ENCODE measurements around the gene LRRC73. TPM values are rescaled to one million over a fixed set of nuclear protein-coding genes. Genes with fewer than 3 reads are reported as not detected.

LRRC73 gene
- total and polyA plus RNA-seq, 2 of the 8 experiments (the other 6 are each of a cell fraction or from before 2014, with no cell fraction given): 0.24 to 0.26 TPM

DNA sequence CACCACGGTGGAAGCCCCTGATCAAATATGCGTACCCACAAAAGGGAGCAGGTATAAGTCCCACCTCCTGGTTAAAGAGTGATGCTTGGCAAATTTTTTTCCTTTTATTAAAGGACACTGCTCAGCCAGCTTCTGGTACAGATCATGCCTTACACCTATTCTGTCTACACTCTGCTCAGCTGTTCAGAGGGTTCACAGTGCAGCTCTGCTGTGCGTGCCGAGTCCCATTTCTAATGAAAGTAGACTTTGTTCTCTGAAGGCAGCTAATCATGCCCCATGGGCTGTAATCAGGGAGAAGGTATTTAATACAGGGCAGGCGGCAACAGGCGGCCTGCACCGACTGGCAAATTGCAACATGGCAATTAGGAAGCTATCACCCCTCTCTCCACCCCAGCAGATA, 16.3 kb downstream of the LRRC73 start (continued):
- TF ChIP-seq, protein P1, sequence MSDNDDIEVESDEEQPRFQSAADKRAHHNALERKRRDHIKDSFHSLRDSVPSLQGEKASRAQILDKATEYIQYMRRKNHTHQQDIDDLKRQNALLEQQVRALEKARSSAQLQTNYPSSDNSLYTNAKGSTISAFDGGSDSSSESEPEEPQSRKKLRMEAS (IDR thresholded peaks at IDR 0.05): no peak
- TF ChIP-seq SIRT6 (IDR thresholded peaks at IDR 0.05; ENCODE audit: low read length) (no peak), NRF1 (IDR thresholded peaks at IDR 0.05; ENCODE audit: low read depth, low read length) (no peak), GTF2F1 (IDR thresholded peaks at IDR 0.05; ENCODE audit: borderline replicate concordance, low read depth, low read length) (no peak), POLR2A (IDR thresholded peaks at IDR 0.05; ENCODE audit: control extremely low read depth in 1 of 2, low read depth in 2 of 2, low read length in 2 of 2) (no peak), SIX5 (IDR thresholded peaks at IDR 0.05; ENCODE audit: low read depth, low read length) (no peak)
